HepG2 (cell line): ENCODE data around the gene TCEANC2. TPM values are rescaled to one million over a fixed set of nuclear protein-coding genes. Genes with fewer than 3 reads are reported as not detected.

Experiments used
- CC2D1A ChIP-seq: sonication (generic); formaldehyde crosslinking; IDR thresholded peaks from 2 replicates; pipeline ENCODE4 v1.8.1; 2023; ENCODE audit warnings: mild to moderate bottlenecking, missing genetic modification reagents
- CSRNP1 ChIP-seq: sonication (generic); formaldehyde crosslinking; IDR thresholded peaks from 2 replicates; pipeline ENCODE4 v1.8.1; 2023; ENCODE audit warnings: mild to moderate bottlenecking, missing genetic modification reagents
- IKZF5 ChIP-seq: IDR thresholded peaks from 2 replicates; pipeline ENCODE4 v1.6.1; 2018; ENCODE audit warnings: missing genetic modification reagents, mild to moderate bottlenecking, missing compliant biosample characterization
- NFAT5 ChIP-seq: sonication (generic); formaldehyde crosslinking; IDR thresholded peaks from 2 replicates; pipeline ENCODE4 v1.4.0; 2020; ENCODE audit warnings: missing genetic modification reagents
- NR2F6 ChIP-seq, 2 experiments: IDR thresholded peaks; 2 replicates each; pipeline ENCODE4 v1.6.1; 2016; ENCODE audit warnings: antibody characterized with exemption in 1 of 2, mild to moderate bottlenecking in 1 of 2
- PLRG1 ChIP-seq: fragments of 450-650 bp; conservative IDR thresholded peaks from 2 replicates; pipeline ENCODE4 v1.6.1; 2016
- SMYD3 ChIP-seq: sonication (generic); formaldehyde crosslinking; IDR thresholded peaks from 2 replicates; pipeline ENCODE4 v1.8.1; 2023; ENCODE audit warnings: mild to moderate bottlenecking, missing genetic modification reagents
- SSRP1 ChIP-seq: IDR thresholded peaks from 2 replicates; pipeline ENCODE4 v1.6.1; 2016; ENCODE audit warnings: control low read depth
- UBTF ChIP-seq: sonication (generic); formaldehyde crosslinking; IDR thresholded peaks from 2 replicates; pipeline ENCODE4 v1.4.0; 2020; ENCODE audit warnings: mild to moderate bottlenecking, missing genetic modification reagents
- ZBTB14 ChIP-seq: sonication (generic); formaldehyde crosslinking; IDR thresholded peaks from 2 replicates; pipeline ENCODE4 v1.4.0; 2020; ENCODE audit warnings: missing genetic modification reagents
- ZNF18 ChIP-seq: sonication (generic); formaldehyde crosslinking; IDR thresholded peaks from 2 replicates; pipeline ENCODE4 v1.8.0; 2022; ENCODE audit warnings: mild to moderate bottlenecking, missing genetic modification reagents; ENCODE audit not compliant: insufficient replicate concordance
- ZNF431 ChIP-seq: sonication (generic); formaldehyde crosslinking; IDR thresholded peaks from 2 replicates; pipeline ENCODE4 v1.9.0; 2022; ENCODE audit warnings: missing genetic modification reagents, low read depth, mild to moderate bottlenecking, borderline replicate concordance
- ZNF558 ChIP-seq: sonication (generic); formaldehyde crosslinking; IDR thresholded peaks from 2 replicates; pipeline ENCODE4 v1.9.0; 2022; ENCODE audit warnings: mild to moderate bottlenecking, missing genetic modification reagents, borderline replicate concordance
- ZSCAN31 ChIP-seq: sonication (generic); formaldehyde crosslinking; IDR thresholded peaks from 2 replicates; pipeline ENCODE4 v1.5.0; 2020; ENCODE audit warnings: low read depth, mild to moderate bottlenecking, missing genetic modification reagents
- polyA plus RNA-seq, 8 experiments: library from polyadenylated mRNA; depleted of rRNA in 3 of 8; stranded (reverse) in 7 of 8; unstranded in 1 of 8; fragments of >200 nt; fragmentation: Illumina TruSeq in 4 of 8; extraction: Trizol in 4 of 8; gene quantifications; 2 replicates each; pipeline versions ENCODE4 v1.2.1 to v1.2.3, GENCODE V29; 2011 to 2016; ENCODE audit warnings: low read depth in 4 of 8, missing spikeins in 1 of 8, mixed read lengths in 1 of 8; ENCODE audit not compliant: insufficient read depth in 1 of 8
- total RNA-seq, 5 experiments: library from RNA; depleted of rRNA; stranded (reverse); fragments of >200 nt; fragmentation: Illumina TruSeq; extraction: Trizol; gene quantifications; 2 replicates each; pipeline ENCODE4 v1.2.3, GENCODE V29; 2016; ENCODE audit warnings: low read depth in 1 of 5

TCEANC2 gene
- total and polyA plus RNA-seq, 2 of the 13 experiments (the other 11 are each of a cell fraction or from before 2014, with no cell fraction given): 3.8 to 5.0 TPM

GRCh38 chr1:54016343-54017282 is 36.8 kb upstream of the TCEANC2 start (continued):
- peak; percentile 2; the same call in 1 of the 2 replicates for TF ChIP-seq UBTF
- no peak for TF ChIP-seq ZNF18 (CRISPR knock-in tag)
- no peak for TF ChIP-seq ZSCAN31
- peak; percentile 81 for TF ChIP-seq IKZF5 (CRISPR knock-in tag)
- TF ChIP-seq NR2F6 (IDR thresholded peaks at IDR 0.05): peak; percentile 92
- peak; percentile 94 for TF ChIP-seq NR2F6 (CRISPR knock-in tag; IDR thresholded peaks at IDR 0.05)
- TF ChIP-seq CC2D1A (CRISPR knock-in tag): no peak
- no peak for TF ChIP-seq CSRNP1 (CRISPR knock-in tag)
- TF ChIP-seq PLRG1: no peak
- no peak; the same call in 1 of the 2 replicates for TF ChIP-seq SSRP1 (CRISPR knock-in tag)
- no peak for TF ChIP-seq SMYD3
- TF ChIP-seq NFAT5: no peak
- no peak for TF ChIP-seq ZNF431
- TF ChIP-seq ZNF558 (CRISPR knock-in tag): no peak
- no peak for TF ChIP-seq ZBTB14 (CRISPR knock-in tag)
